CD4-positive, CD25-positive, alpha-beta regulatory T cell (primary cell): Measurements from ENCODE around the gene MFGE8. TPM values are rescaled to one million over a fixed set of nuclear protein-coding genes. Genes with fewer than 3 reads are reported as not detected.
A peak's percentile ranks its signal among the peaks of the same experiment; 100 is the strongest.

Experiments
- ATAC-seq, 2 donors: fragments of 150-1000 bp; cut with Tn5 transposase; one replicate each; pipeline ENCODE4 v1.10.0; 2021; ENCODE audit warnings: low read depth in 2 of 2, moderate number of reproducible peaks in 2 of 2, moderate library complexity in 1 of 2
- DNase-seq, 3 donors: peaks; one replicate each; pipeline versions ENCODE4 v3.0.0 to v3.0.0-alpha.2; 2012 to 2022; ENCODE audit warnings: mixed read lengths in 1 of 3
- H3K27ac ChIP-seq: one replicate; pipeline ENCODE4 v1.7.0; 2013; ENCODE audit warnings: mild to moderate bottlenecking, low read length; ENCODE audit not compliant: insufficient read depth, poor library complexity, severe bottlenecking
- H3K27me3 ChIP-seq: one replicate; pipeline ENCODE4 v1.7.0; 2013; ENCODE audit warnings: low read length; ENCODE audit not compliant: control insufficient read depth, insufficient read depth
- H3K36me3 ChIP-seq: one replicate; pipeline ENCODE4 v1.7.0; 2013; ENCODE audit warnings: mild to moderate bottlenecking, low read length, moderate library complexity; ENCODE audit not compliant: control insufficient read depth, insufficient read depth
- H3K4me1 ChIP-seq: 2 replicates; pipeline ENCODE4 v1.7.0; 2013; ENCODE audit warnings: mild to moderate bottlenecking, low read length; ENCODE audit not compliant: insufficient read depth, control insufficient read depth, poor library complexity, severe bottlenecking
- H3K4me3 ChIP-seq: one replicate; pipeline ENCODE4 v1.7.0; 2013; ENCODE audit warnings: low read depth, mild to moderate bottlenecking, low read length, moderate library complexity
- H3K9me3 ChIP-seq, 2 experiments: 1 replicate in 1 of 2; 2 replicates in 1 of 2; pipeline ENCODE4 v1.7.0; 2013; ENCODE audit warnings: low read length in 2 of 2, mild to moderate bottlenecking in 1 of 2, moderate library complexity in 1 of 2; ENCODE audit not compliant: control insufficient read depth in 2 of 2
- H3K27ac Mint-ChIP-seq, 3 donors: one replicate each; pipeline ENCODE4 v1.8.0; 2020 to 2022; ENCODE audit warnings: mild to moderate bottlenecking in 3 of 3, mixed read lengths in 3 of 3, moderate library complexity in 2 of 3
- H3K27me3 Mint-ChIP-seq: one replicate; pipeline ENCODE4 v1.8.0; 2022; ENCODE audit warnings: mild to moderate bottlenecking, mixed read lengths
- H3K36me3 Mint-ChIP-seq: one replicate; pipeline ENCODE4 v1.8.0; 2020; ENCODE audit warnings: mixed read lengths
- H3K4me1 Mint-ChIP-seq, 4 donors: one replicate each; pipeline ENCODE4 v1.8.0; 2020 to 2022; ENCODE audit warnings: mixed read lengths in 4 of 4, mild to moderate bottlenecking in 1 of 4
- H3K4me3 Mint-ChIP-seq, 4 donors: one replicate each; pipeline ENCODE4 v1.8.0; 2020 to 2022; ENCODE audit warnings: mild to moderate bottlenecking in 4 of 4, mixed read lengths in 4 of 4, moderate library complexity in 3 of 4
- H3K9me3 Mint-ChIP-seq, 7 donors: one replicate each; pipeline ENCODE4 v1.8.0; 2020 to 2022; ENCODE audit warnings: mixed read lengths in 7 of 7, mild to moderate bottlenecking in 3 of 7, moderate library complexity in 2 of 7
- polyA plus RNA-seq, 4 donors: library from polyadenylated mRNA; unstranded; fragments of 300-500 nt; fragmentation: Illumina TruSeq; gene quantifications; one replicate each; pipeline ENCODE4 v1.2.3, GENCODE V29; 2021
- total RNA-seq: library from RNA; stranded (reverse); gene quantifications from one replicate; pipeline ENCODE4 v1.2.3, GENCODE V29; 2022

Gene MFGE8
- total and polyA plus RNA-seq, 5 donors from 2014 or later: 14.0 to 149 (median 14.4) TPM

- H3K36me3 ChIP-seq: peaks cover 59% of the 10 kb centered on the region
- H3K9me3 Mint-ChIP-seq: no peaks in the 10 kb centered on the region
- H3K27ac Mint-ChIP-seq: no peak overlapping the region
- peaks cover 0 to 9% (median 7%) of the 10 kb centered on the region in 4 donors for H3K4me1 Mint-ChIP-seq
- H3K4me1 ChIP-seq: no peaks in the 10 kb centered on the region
- H3K4me3 Mint-ChIP-seq: no peak overlapping the region
- ATAC-seq (no peak), DNase-seq (no peak)
- H3K4me3 ChIP-seq: no peak overlapping the region
- H3K27me3 ChIP-seq: no peaks in the 10 kb centered on the region
- H3K36me3 Mint-ChIP-seq: peaks cover 48% of the 10 kb centered on the region
- no peaks in the 10 kb centered on the region for H3K27me3 Mint-ChIP-seq
- no peaks in the 10 kb centered on the region for H3K9me3 ChIP-seq
- no peak overlapping the region for H3K27ac ChIP-seq
Observed at GRCh38 chr15:88876573-88876972, 36.6 kb downstream of the MFGE8 start.

- no peaks in the 10 kb centered on the region for H3K27me3 ChIP-seq
- no peaks in the 10 kb centered on the region for H3K9me3 ChIP-seq
- H3K4me1 ChIP-seq: no peaks in the 10 kb centered on the region
- Mint-ChIP-seq H3K4me1 (peaks cover 0 to 6% (median 4%) of the 10 kb centered on the region in 4 donors), H3K27me3 (no peaks in the 10 kb centered on the region), H3K9me3 (no peaks in the 10 kb centered on the region), H3K27ac (no peak overlapping the region), H3K36me3 (peaks cover 37% of the 10 kb centered on the region), H3K4me3 (no peak overlapping the region)
- no peak for DNase-seq
- H3K4me3 ChIP-seq: no peak overlapping the region
- H3K36me3 ChIP-seq: peaks cover 41% of the 10 kb centered on the region
- ATAC-seq: no peak
- H3K27ac ChIP-seq: no peak overlapping the region
Observed at GRCh38 chr15:88874684-88875083, 38.5 kb downstream of the MFGE8 start.

- no peak overlapping the region for H3K4me3 ChIP-seq
- peaks cover 33% of the 10 kb centered on the region for H3K36me3 Mint-ChIP-seq
- H3K27ac Mint-ChIP-seq: peak overlapping the region in 1 of 3 donors; percentile 48
- DNase-seq: no peak
- no peak for ATAC-seq
- H3K9me3 Mint-ChIP-seq: no peaks in the 10 kb centered on the region
- no peaks in the 10 kb centered on the region for H3K27me3 ChIP-seq
- H3K36me3 ChIP-seq: peaks cover 38% of the 10 kb centered on the region
- peaks cover 0 to 6% (median 4%) of the 10 kb centered on the region in 4 donors for H3K4me1 Mint-ChIP-seq
- no peaks in the 10 kb centered on the region for H3K4me1 ChIP-seq
- no peak overlapping the region for H3K4me3 Mint-ChIP-seq
- H3K27me3 Mint-ChIP-seq: no peaks in the 10 kb centered on the region
- no peak overlapping the region for H3K27ac ChIP-seq
- H3K9me3 ChIP-seq: no peaks in the 10 kb centered on the region
Observed at GRCh38 chr15:88874275-88874674, 38.9 kb downstream of the MFGE8 start.

GRCh38 chr15:88873786-88874185 is 39.4 kb downstream of the MFGE8 start:
- Histone ChIP-seq H3K4me1 (no peaks in the 10 kb centered on the region), H3K4me3 (no peak overlapping the region), H3K27ac (no peak overlapping the region), H3K27me3 (no peaks in the 10 kb centered on the region), H3K9me3 (no peaks in the 10 kb centered on the region), H3K36me3 (peaks cover 34% of the 10 kb centered on the region)
- Mint-ChIP-seq H3K9me3 (no peaks in the 10 kb centered on the region), H3K4me3 (no peak overlapping the region), H3K27ac (peak overlapping the region in 1 of 3 donors; percentile 35), H3K27me3 (no peaks in the 10 kb centered on the region), H3K36me3 (peaks cover 32% of the 10 kb centered on the region), H3K4me1 (peaks cover 0 to 6% (median 4%) of the 10 kb centered on the region in 4 donors)
- ATAC-seq (no peak), DNase-seq (no peak)

GRCh38 chr15:88872706-88873105 is 40.5 kb downstream of the MFGE8 start:
- Mint-ChIP-seq H3K27ac (peak overlapping the region in 2 of 3 donors; percentile 36 to 54), H3K4me3 (no peak overlapping the region), H3K4me1 (peaks cover 2 to 5% (median 3%) of the 10 kb centered on the region in 4 donors), H3K36me3 (peaks cover 29% of the 10 kb centered on the region), H3K9me3 (no peaks in the 10 kb centered on the region), H3K27me3 (no peaks in the 10 kb centered on the region)
- no peaks in the 10 kb centered on the region for H3K9me3 ChIP-seq
- H3K4me3 ChIP-seq: no peak overlapping the region
- no peaks in the 10 kb centered on the region for H3K4me1 ChIP-seq
- ATAC-seq (no peak), DNase-seq (no peak)
- no peak overlapping the region for H3K27ac ChIP-seq
- H3K36me3 ChIP-seq: peaks cover 23% of the 10 kb centered on the region
- no peaks in the 10 kb centered on the region for H3K27me3 ChIP-seq

- Histone ChIP-seq H3K27me3 (no peaks in the 10 kb centered on the region), H3K9me3 (no peaks in the 10 kb centered on the region), H3K27ac (no peak overlapping the region), H3K4me1 (no peaks in the 10 kb centered on the region), H3K4me3 (no peak overlapping the region), H3K36me3 (peaks cover 17% of the 10 kb centered on the region)
- DNase-seq: no peak
- peaks cover 2 to 5% (median 4%) of the 10 kb centered on the region in 4 donors for H3K4me1 Mint-ChIP-seq
- peaks cover 30% of the 10 kb centered on the region for H3K36me3 Mint-ChIP-seq
- ATAC-seq: no peak
- H3K4me3 Mint-ChIP-seq: no peak overlapping the region
- H3K27ac Mint-ChIP-seq: peak overlapping the region in 1 of 3 donors; percentile 54
- no peaks in the 10 kb centered on the region for H3K27me3 Mint-ChIP-seq
- H3K9me3 Mint-ChIP-seq: no peaks in the 10 kb centered on the region
Observed at GRCh38 chr15:88872106-88872505, 41.1 kb downstream of the MFGE8 start.

GRCh38 chr15:88871313-88871712 is 41.9 kb downstream of the MFGE8 start:
- H3K4me3 ChIP-seq: no peak overlapping the region
- Mint-ChIP-seq H3K4me1 (peaks cover 0 to 5% (median 3%) of the 10 kb centered on the region in 4 donors), H3K27ac (no peak overlapping the region), H3K27me3 (no peaks in the 10 kb centered on the region), H3K36me3 (peaks cover 22% of the 10 kb centered on the region), H3K4me3 (no peak overlapping the region), H3K9me3 (no peaks in the 10 kb centered on the region)
- no peaks in the 10 kb centered on the region for H3K9me3 ChIP-seq
- no peak for ATAC-seq
- no peaks in the 10 kb centered on the region for H3K4me1 ChIP-seq
- no peak overlapping the region for H3K27ac ChIP-seq
- DNase-seq: no peak
- no peaks in the 10 kb centered on the region for H3K27me3 ChIP-seq
- peaks cover 9% of the 10 kb centered on the region for H3K36me3 ChIP-seq

- no peak overlapping the region for H3K27ac Mint-ChIP-seq
- Histone ChIP-seq H3K36me3 (no peaks in the 10 kb centered on the region), H3K27me3 (no peaks in the 10 kb centered on the region), H3K9me3 (no peaks in the 10 kb centered on the region), H3K4me3 (no peak overlapping the region), H3K27ac (no peak overlapping the region), H3K4me1 (no peaks in the 10 kb centered on the region)
- no peaks in the 10 kb centered on the region for H3K27me3 Mint-ChIP-seq
- H3K9me3 Mint-ChIP-seq: peaks cover 0 to 1% (median 0%) of the 10 kb centered on the region in 7 donors
- peaks cover 4% of the 10 kb centered on the region for H3K36me3 Mint-ChIP-seq
- no peak overlapping the region for H3K4me3 Mint-ChIP-seq
- ATAC-seq (no peak), DNase-seq (no peak)
- peaks cover 0 to 4% (median under 1%) of the 10 kb centered on the region in 4 donors for H3K4me1 Mint-ChIP-seq
Observed at GRCh38 chr15:88866295-88866881, 46.8 kb downstream of the MFGE8 start.
